ENCODE results near the gene TCF12.

Gene TCF12

DNA sequence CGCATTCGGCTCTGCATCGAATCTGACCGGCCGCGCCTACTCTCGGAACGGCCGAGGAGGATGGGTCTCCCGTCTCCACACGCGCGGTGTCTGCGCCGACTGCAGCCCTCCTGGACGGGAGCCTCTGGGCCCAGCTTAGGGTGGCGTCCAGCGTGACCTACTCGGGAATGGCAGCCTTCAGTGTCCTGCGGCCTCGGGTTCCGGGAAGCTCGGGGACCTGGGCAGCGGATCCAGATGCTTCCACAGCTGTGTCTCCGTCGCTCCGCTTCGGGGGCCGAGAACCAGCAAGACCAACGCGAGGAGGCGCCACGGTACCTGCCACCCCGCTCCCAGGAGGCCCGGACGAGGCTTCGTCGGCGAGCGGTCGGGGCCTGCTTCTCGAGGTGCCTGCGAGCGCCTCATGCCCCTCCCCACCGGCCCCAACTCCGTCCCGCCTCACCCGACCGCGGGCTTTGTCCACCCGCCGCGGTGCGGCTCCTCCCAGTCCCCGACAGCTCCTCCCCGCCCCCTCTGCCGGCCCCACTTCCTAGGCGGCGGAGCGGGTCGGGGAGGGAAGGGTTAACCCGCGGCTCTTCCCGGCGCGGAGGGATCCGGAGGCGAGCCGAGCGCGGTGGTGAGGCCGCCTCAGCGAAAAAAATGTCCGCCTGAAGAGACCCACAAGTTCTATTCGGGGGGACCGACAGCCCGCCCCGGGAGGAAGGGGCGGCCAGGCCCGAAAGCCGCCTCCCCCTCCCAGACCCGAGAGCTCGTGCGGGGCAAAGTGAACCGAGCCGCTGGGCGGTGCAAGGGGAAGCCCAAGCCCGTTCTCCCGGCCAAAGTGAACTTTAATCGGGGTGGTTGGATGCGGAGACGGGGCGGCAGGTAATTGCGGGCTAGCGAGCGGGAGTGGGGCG lies at the start of gene TCF12:
TSS of gene TCF12 (plus strand) at position 599 of the 893 bp plus-strand sequence. CDS start 1,270 bp downstream, outside the sequence.
- peak; percentile 78 for DNase-seq

- DNase-seq: no peak
Observed at GRCh38 chr15:56869573-56869972, 48.9 kb upstream of the TCF12 start.

GRCh38 chr15:56871185-56871584 lies 47.3 kb upstream of the TCF12 start:
- DNase-seq: no peak

- no peak for DNase-seq
Observed at GRCh38 chr15:56871867-56872266, 46.6 kb upstream of the TCF12 start.

DNA sequence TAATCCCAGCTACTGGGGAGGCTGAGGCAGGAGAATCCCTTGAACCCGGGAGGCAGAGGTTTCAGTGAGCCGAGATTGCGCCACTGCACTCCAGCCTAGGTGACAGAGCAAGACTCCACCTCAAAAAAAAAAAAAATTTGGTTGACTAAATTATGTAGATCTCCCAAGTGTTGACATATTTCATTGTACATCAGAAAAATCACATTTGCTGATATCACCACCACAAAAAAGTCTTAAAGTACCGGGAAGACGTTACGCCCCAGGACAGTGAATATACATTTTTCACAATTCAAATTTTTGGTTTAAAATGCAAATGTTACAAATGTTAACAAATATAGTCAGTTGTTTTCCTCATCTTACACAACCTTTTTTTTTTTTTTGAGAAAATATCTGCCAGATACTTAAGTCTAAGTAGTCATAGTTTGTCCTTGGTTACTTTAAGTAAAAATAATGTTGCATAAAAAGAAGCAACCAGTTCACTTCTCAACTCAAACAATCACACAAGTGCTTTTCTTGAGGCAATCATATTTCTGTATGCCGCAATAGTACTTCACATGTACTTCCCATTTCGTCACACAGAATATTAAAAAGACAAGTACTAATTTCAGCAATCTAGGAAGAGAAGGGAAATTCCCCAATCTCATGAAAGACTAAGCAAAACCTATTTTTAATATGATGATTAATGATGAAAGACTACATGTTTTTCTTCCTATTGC lies 41.0 kb upstream of the TCF12 start:
- no peak for DNase-seq

- no peak for DNase-seq
Observed at GRCh38 chr15:56879502-56879901, 38.9 kb upstream of the TCF12 start.

GRCh38 chr15:56883088-56883487 lies 35.4 kb upstream of the TCF12 start:
- DNase-seq: no peak

GRCh38 chr15:56886363-56886931 lies 32.0 kb upstream of the TCF12 start:
- no peak for DNase-seq

GRCh38 chr15:56886932-56887781 lies 31.3 kb upstream of the TCF12 start:
- DNase-seq: peak; percentile 84

GRCh38 chr15:56887782-56888438 lies 30.5 kb upstream of the TCF12 start:
- no peak for DNase-seq

DNA sequence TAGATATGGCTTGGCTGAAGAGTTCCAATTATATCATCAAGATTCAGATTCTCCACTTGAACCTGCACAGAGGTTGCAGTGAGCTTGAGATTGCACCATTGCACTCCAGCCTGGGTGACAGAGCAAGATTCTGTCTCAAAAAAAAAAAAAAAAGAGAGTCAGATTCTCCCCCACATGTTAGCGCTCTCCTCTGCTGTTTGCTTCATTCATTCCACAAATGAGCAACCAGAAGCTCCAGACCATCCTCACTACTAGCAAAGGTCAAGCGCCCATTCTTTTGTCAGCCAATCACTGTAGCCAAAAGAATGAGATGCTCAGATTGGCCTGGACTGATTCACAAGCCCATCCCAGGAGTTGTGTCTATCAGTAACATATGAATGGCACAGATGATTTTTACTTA lies 28.4 kb upstream of the TCF12 start:
- DNase-seq: no peak

DNA sequence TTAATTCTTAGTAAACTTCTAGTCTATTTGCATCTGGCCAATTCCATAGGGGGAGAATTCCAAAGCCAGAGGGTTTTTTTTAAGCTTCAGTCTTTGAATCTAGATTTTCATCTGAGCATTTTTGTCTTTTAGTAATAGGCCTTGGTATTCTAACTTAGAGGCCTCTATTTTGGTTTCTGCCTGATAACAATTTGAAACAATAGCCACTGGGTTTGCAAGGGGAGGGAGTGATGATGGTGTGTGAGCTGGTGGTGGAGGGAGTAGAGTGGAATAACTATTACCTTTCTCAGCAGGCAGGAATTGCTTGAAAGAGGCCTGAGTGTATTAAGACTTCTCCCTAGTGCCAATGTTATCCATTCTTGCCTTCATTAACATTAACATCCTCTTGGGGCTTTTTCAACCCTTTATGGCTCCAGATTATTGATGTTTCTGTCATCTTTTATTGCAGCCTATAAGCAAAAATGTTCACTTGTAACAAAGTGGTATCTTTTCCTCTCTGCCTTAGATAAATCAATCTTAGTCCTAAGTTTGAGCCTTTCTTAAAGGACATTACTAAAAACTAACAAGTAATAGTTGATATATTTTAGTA lies 26.5 kb upstream of the TCF12 start:
- DNase-seq: no peak

DNA sequence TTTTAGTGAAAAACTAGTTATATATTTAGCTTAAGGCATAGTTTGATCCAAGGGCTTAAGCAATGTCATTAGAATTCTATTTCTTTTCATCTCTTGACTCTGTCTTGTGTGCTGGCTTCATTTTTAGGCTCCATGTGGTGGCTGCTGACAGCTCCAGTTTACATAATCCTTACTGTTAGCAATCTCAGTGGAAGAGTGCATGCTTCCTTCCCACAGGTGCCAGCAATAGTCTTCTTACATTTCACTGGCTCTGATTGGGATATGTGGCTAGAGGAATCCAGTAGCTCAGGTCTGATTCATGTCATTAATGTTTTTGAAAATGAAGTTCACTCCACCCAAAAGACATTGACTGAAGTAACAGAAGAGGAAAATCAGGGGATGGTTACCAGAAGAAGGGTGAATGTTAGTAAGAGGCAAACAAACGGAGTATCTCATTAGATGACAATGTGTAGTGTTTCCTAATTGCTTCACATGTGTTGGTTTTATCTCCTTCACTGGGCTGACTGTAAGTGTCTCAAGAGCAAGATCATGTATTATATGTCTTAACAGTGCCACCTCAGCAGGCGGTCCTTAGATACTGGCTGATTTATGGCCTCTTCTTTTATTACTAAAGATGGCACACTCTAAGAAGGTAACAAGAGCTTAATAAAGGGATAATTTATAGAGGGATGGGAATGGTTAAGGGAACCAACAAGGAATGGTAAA lies 25.6 kb upstream of the TCF12 start:
- no peak for DNase-seq

GRCh38 chr15:56893364-56893678 lies 25.1 kb upstream of the TCF12 start:
- no peak for DNase-seq

- DNase-seq: no peak
Observed at GRCh38 chr15:56894601-56895000, 23.8 kb upstream of the TCF12 start.

DNA sequence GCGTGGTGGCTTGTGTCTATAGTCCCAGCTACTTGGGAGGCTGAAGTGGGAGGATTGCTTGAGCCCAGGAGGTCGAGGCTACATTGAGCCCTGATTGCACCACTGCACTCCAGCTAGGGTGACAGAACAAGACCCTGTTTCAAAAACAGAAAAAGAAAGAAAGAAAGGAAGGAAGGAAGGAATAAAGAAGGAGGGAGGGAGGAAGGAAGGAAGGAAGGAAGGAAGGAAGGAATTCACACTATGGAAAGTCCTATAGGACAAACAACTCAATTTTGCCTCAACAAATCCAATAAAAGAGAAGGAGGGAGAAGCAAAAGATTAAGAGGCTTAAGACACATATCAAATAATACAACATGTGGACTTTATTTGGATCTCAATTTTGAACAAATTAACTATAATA lies 16.5 kb upstream of the TCF12 start:
- no peak for DNase-seq

GRCh38 chr15:56906766-56907165 lies 11.7 kb upstream of the TCF12 start:
- no peak for DNase-seq

DNA sequence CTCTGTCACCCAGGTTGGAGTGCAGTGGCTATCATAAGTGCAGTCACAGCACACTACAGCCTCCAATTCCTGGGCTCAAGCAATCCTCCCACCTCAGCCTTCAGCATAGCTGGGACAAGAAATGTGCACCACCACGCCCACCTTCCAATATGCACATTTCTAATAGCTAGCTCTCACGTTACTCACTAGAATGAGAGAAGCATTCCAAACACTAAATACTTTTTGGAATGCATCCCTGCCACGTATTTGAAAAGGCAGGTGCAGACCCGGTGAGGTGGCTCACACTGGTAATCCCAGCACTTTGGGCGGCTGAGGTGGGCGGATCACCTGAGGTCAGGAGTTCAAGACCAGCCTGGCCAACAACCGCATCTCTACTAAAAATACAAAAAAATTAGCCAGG lies 7.6 kb upstream of the TCF12 start:
- DNase-seq: no peak

DNA sequence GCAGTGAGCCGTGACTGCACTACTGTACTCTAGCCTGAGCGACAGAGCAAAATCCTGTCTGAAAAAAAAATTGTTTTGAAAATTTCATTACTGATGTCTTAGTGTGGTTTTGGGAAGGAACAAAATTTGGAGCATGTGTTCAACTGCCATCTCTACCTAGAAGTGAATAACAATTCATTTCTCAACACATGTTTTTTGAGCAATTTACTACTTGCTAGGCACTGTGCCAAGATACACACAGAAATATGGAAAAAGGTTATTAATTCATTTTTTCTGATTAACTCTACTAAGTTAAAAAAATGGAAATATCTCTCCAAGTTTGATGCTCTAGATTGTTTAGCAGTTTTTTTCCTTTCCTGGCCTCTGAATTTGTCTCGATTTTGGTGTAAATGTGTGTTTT lies 5.2 kb upstream of the TCF12 start:
- DNase-seq: no peak

GRCh38 chr15:56913670-56914069 lies 4.8 kb upstream of the TCF12 start:
- no peak for DNase-seq

DNA sequence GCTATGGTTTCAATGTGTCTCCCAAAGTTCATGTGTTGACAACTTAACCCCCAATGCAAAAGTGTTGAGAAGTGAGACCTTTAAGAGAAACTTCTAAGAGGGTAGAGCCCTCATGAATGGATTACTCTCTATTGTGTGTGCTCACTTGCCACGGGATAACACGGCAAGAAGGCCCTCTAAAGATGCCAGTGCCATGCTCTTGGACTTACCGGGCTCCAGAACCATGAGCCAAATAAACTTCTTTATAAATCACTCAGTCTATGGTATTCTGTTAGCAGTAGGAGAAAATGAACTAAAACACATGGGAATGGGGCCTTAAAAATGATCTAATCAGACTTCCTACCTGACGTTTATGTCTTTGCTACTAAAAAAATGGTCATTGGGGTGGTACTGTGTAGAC lies 2.6 kb upstream of the TCF12 start:
- no peak for DNase-seq

Data from NCI-H1092 treated with DMSO at 0.1 percent for 48 hours (cell line).